Measurements from ENCODE around the gene CNN2. TPM values are rescaled to one million over a fixed set of nuclear protein-coding genes. Genes with fewer than 3 reads are reported as not detected.

Gene CNN2
- total RNA-seq, 2 donors from 2014 or later = 108 to 132 TPM

DNA sequence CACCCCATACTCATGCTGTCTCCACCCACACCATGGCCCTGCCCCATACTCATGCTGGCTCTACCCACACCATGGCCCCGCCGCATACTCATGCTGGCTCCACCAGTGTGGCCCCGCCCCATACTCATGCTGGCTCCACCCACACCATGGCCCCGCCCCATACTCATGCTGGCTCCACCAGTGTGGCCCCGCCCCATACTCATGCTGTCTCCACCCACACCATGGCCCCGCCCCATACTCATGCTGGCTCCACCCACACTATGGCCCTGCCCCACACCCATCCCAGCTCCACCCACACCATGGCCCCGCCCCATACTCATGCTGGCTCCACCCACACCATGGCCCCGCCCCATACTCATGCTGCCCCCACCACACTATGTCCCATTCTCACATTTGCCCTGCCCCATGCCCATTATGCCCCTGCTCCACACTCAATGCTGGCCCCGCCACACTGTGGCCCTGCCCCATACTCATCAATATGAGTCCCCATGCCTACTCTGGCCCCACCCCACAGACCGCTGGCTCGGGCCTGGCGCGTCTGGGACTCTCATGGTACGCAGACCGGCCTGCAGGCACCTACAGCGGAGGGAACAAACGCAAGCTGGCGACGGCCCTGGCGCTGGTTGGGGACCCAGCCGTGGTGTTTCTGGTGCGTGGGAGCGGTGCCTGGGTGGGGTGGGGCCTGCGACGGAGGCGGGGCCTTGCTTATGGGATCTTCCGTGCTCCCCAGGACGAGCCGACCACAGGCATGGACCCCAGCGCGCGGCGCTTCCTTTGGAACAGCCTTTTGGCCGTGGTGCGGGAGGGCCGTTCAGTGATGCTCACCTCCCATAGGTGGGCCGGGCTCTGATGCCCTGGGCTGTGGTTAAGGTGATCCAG, 36.9 kb downstream of the CNN2 start:
- Histone ChIP-seq H3K9ac (ENCODE audit: low read depth in 2 of 2, low read length in 2 of 2) (no peak overlapping the region), H3K9me3 (no peaks in the 10 kb centered on the region), H3K27me3 (peaks cover 13% of the 10 kb centered on the region), H3K27ac (no peak overlapping the region), H3K4me3 (no peak overlapping the region), H3K4me1 (peaks cover 21% of the 10 kb centered on the region), H3K36me3 (no peaks in the 10 kb centered on the region)
- TF ChIP-seq, protein P1, sequence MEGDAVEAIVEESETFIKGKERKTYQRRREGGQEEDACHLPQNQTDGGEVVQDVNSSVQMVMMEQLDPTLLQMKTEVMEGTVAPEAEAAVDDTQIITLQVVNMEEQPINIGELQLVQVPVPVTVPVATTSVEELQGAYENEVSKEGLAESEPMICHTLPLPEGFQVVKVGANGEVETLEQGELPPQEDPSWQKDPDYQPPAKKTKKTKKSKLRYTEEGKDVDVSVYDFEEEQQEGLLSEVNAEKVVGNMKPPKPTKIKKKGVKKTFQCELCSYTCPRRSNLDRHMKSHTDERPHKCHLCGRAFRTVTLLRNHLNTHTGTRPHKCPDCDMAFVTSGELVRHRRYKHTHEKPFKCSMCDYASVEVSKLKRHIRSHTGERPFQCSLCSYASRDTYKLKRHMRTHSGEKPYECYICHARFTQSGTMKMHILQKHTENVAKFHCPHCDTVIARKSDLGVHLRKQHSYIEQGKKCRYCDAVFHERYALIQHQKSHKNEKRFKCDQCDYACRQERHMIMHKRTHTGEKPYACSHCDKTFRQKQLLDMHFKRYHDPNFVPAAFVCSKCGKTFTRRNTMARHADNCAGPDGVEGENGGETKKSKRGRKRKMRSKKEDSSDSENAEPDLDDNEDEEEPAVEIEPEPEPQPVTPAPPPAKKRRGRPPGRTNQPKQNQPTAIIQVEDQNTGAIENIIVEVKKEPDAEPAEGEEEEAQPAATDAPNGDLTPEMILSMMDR (IDR thresholded peaks at IDR 0.05) = no peak
- DNase-seq = peak; percentile 37
- intact Hi-C loops (cut with DNase I) = no loop called here

DNA sequence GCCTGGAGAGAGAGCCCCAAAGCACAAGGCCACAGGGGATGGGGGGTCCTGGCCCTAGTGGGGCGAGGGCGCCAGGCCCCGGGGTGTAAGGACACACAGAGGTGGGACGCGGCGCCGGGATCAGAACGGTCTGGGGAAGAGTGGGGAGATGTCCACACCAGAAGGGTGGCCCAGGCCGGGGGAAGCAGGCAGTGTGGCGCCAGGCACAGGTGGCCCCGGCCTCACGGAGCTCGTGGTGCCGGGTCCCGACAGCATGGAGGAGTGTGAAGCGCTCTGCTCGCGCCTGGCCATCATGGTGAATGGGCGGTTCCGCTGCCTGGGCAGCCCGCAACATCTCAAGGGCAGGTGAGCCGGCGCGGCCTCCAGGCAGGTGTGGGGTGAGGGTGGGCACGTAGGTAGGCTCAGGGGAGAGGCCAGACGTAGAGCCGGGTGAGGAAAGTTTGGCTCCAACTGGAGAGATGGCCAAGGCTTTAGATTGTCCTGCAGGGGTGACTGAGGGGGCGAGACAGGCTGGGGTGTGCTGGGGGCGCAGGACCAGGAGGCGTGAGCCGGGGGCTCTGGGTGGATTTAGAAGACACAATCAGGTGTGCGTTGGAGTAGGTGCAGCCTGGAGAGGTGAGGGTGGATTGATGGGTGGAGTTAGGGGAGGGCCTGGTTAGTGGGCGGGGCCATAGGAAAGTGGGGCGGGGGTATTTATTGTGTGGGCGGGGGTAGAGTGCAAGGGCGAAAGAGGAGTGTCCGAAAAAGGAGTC, 37.7 kb downstream of the CNN2 start:
- Histone ChIP-seq H3K27ac (no peak overlapping the region), H3K9ac (ENCODE audit: low read depth in 2 of 2, low read length in 2 of 2) (no peak overlapping the region), H3K36me3 (no peaks in the 10 kb centered on the region), H3K27me3 (peaks cover 13% of the 10 kb centered on the region), H3K4me1 (peaks cover 25% of the 10 kb centered on the region), H3K9me3 (no peaks in the 10 kb centered on the region), H3K4me3 (no peak overlapping the region)
- peak; percentile 35 for DNase-seq
- intact Hi-C loops (cut with DNase I) = no loop called here
- TF ChIP-seq, protein P1 (IDR thresholded peaks at IDR 0.05) = no peak

DNA sequence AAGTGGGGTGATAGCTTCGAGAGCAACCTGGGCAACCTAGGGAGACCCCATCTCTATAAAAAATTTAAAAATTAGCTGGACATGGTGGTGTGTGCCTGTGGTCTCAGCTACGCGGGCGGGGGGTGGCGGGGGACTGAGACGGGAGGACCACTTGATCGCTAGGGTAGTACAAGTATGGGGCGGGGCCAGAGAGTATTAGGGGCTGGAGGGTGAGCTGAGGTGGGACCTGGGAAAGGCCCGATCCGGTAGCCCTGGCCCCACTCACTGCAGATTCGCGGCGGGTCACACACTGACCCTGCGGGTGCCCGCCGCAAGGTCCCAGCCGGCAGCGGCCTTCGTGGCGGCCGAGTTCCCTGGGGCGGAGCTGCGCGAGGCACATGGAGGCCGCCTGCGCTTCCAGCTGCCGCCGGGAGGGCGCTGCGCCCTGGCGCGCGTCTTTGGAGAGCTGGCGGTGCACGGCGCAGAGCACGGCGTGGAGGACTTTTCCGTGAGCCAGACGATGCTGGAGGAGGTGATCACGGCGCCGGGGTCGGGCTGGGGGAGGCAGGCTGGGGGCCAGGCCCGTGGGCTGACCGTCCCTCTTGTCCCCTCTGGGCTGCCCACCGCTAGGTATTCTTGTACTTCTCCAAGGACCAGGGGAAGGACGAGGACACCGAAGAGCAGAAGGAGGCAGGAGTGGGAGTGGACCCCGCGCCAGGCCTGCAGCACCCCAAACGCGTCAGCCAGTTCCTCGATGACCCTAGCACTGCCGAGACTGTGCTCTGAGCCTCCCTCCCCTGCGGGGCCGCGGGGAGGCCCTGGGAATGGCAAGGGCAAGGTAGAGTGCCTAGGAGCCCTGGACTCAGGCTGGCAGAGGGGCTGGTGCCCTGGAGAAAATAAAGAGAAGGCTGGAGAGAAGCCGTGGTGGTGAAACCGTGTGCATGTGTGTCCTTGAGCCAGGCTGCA, 38.5 kb downstream of the CNN2 start:
- intact Hi-C loops (cut with DNase I) = no loop called here
- H3K27ac ChIP-seq = peak overlapping the region; percentile 40
- peak overlapping the region; percentile 1 for H3K4me3 ChIP-seq

DNA sequence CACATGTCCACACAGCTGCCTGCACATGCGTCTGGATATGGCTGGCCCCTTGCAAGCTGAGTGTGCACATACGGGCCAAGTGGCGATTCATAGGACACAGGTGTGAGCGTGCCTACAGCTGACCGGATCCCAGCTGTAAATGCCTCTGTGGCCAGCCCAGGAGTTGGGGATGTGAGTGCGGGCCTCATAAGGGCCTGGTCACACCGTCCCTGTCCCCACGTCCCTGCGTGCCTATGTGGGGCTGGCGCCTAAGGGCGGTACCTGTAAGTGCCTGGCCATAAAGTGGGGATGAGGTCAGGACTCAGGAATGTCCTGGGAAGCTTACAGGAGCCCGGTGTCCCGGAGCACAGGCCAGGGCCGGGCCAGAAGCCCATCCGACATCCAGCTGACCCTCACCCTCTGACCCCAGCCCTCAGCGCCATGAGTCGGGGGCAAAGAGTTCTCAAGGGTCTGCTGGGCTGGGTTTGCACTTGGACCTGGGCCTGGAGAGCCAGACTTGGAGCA, 39.2 kb downstream of the CNN2 start:
- intact Hi-C loops (cut with DNase I) = no loop called here
- Histone ChIP-seq H3K9ac (ENCODE audit: low read depth in 2 of 2, low read length in 2 of 2) (peak overlapping the region; percentile 32 to 39), H3K27ac (peak overlapping the region; percentile 40), H3K4me1 (peaks cover 28% of the 10 kb centered on the region), H3K4me3 (peak overlapping the region; percentile 1), H3K27me3 (peaks cover 24% of the 10 kb centered on the region), H3K36me3 (no peaks in the 10 kb centered on the region), H3K9me3 (no peaks in the 10 kb centered on the region)
- TF ChIP-seq, protein P1 (IDR thresholded peaks at IDR 0.05) = no peak
- DNase-seq = peak; percentile 78

More for the DNA sequence above, 38.5 kb downstream of the CNN2 start:
- H3K27me3 ChIP-seq = peaks cover 16% of the 10 kb centered on the region
- H3K4me1 ChIP-seq = peaks cover 28% of the 10 kb centered on the region
- H3K36me3 ChIP-seq = no peaks in the 10 kb centered on the region
- peak overlapping the region; percentile 32 to 50 for H3K9ac ChIP-seq (ENCODE audit: low read depth in 2 of 2, low read length in 2 of 2)
- TF ChIP-seq, protein P1 (IDR thresholded peaks at IDR 0.05) = peak; percentile 89
- peak; percentile 73 for DNase-seq
- H3K9me3 ChIP-seq = no peaks in the 10 kb centered on the region
